GM18868 (cell line): ENCODE data around the gene ATP4B.

Source experiments
- ATAC-seq: cut with Tn5 transposase; IDR thresholded peaks from one replicate; pipeline ENCODE4 v1.9.1; 2021; ENCODE audit warnings: mild to moderate bottlenecking, moderate library complexity; ENCODE audit not compliant: unreplicated experiment

The ATP4B gene

DNA sequence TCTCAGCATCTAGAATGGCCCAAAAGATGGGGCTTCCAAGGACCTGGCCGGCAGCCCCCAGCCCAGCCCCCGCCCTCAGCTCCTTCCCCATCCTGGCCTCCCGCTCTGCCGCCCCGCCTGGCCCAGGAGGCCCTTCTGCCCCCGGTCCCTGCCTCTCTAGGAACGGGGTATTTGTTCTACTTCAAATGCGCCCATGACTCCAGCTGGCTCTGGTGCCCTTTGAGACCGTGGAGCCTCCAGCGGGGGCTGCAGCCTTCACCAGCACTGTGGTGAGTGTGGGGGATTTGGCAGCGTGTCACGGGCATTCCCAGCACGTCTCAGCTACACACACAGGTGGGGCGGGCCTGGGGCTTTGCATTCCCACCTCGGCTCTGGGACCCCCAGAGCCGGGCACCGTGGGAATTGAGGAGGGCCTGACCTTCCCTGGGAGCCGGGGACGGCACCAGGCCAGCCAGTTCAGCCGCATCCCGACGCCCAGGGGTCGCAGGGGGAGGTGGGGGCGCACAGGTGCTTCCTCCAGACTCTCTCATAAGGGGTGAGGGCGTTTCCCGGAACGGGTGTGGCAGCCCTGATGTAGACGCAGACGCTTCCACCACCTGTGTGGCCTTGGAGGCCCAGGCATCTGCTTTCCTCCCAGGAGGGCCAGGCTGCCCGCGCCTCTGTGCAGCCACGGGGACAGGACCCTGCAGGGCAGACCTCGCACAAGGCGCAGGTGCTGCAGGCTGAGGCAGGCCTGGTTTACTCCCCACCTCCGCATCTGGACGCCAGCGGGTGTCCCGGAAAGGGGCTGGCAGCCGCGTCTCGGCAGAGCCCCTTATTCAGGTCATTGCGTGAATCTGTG lies 947 bp downstream of the ATP4B start:
- ATAC-seq: no peak

DNA sequence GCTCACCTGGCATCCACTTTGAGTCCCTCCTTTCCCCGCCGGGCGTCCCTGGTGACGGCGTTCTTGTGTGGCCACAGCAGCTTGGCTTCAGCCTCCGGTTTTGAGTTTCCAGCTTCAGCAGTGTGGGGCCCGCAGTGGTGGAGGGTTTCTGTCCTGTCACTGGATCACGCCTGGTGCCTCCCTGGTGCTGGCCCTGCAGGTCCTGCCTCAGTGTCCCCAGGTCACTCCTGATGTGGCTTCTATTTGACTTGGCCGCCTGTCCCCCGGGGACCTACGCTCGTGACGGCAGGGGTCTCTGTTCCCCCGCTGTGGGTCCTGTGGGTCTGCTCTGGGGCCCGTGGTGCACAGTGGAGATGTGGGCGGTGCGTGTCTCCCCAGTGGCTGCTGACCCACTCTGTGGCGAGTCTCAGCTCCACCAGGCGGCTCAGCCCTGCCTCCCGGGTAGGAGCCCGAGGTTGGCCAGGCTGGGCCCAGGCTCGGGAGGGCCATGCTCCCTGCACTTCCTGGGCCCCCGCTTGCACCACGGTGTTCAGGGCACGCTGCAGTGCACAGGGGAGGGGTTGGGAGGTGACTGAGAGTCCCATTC lies 1.9 kb downstream of the ATP4B start:
- no peak for ATAC-seq

DNA sequence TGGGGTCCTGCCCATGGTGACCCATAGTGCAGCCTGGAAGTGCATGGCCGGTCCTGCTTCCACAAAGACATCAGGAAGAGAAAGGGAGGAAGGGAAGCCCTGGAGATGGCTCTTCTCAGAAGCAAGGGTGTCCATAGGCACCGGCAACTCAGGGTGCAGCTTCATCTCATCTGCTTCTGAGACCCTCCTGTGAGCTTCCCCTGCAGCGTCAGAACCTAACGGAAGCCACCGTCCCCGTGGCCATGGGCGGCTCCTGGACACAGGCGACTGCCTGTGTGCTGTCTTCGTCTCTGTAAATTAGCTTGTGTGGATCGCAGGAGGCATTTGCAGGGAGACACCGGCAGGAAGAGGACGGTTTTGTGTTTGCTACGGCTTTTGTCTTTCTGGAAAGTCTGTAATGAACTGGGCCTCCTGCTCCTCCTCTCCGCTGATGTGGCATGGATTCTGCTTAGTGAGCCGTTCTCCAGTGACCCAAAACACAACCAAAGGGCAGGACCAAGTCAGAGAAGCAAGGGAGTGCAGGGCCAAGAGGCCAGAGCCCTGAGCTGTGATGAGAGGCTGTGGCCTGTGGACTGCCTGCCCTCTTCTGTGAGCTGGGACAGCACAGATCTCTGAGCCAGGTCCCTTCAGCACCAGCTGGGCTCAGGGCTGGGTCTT lies 2.5 kb downstream of the ATP4B start:
- ATAC-seq: no peak

DNA sequence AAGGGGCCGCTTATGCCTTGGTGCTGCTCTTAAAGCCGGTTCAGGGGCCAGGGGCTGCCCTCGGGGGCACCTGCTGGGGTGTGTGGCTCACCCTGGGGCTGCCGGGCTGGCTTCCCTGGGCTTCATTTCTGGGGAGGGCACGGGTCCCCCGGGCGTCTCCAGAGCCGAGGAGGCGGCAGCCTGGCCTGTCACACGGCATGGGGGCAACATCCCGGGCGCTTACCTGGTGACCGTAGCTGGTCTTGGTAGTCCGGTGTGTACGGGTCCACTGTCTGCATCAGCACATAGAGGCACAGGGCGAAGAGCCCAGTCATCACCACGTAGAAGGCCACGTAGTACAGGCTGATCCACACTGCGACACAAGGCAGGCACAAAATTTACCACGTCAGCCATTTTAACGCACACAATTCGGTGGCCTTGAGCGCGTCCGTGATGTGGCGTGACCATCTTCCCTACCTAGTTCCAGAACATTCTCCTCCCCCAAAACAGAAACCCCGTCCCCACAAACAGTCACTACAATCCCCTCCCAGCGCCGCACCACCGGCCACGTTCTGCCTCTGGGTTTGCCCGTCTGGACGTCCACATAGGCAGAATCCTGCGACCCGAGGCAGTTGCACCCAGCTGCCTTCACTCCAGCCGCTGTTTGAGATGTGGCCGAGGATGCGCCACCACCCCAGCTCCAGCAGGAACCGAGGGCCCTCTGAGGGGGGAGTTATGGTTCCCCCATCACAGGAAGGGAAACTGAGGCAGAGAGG lies 3.2 kb downstream of the ATP4B start:
- no peak for ATAC-seq

DNA sequence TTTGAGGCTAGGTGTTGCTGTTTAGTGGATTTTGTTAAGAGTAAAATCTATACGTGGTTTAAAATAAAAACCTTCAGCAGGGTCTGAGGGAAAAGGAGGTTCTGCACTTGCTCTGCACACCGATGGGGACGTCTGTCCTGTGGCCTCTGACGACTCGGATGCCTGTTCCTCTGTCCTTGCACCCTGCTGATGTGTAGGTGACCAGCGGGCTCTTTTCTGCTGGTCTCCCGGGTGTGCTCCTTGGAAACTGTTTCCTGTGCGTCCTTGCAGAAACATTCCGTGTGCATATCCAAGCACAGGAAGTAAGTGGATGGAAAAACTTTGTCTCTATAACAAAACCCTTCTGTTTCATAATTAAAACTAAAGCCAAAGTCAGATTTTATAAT lies 3.8 kb downstream of the ATP4B start:
- no peak for ATAC-seq

DNA sequence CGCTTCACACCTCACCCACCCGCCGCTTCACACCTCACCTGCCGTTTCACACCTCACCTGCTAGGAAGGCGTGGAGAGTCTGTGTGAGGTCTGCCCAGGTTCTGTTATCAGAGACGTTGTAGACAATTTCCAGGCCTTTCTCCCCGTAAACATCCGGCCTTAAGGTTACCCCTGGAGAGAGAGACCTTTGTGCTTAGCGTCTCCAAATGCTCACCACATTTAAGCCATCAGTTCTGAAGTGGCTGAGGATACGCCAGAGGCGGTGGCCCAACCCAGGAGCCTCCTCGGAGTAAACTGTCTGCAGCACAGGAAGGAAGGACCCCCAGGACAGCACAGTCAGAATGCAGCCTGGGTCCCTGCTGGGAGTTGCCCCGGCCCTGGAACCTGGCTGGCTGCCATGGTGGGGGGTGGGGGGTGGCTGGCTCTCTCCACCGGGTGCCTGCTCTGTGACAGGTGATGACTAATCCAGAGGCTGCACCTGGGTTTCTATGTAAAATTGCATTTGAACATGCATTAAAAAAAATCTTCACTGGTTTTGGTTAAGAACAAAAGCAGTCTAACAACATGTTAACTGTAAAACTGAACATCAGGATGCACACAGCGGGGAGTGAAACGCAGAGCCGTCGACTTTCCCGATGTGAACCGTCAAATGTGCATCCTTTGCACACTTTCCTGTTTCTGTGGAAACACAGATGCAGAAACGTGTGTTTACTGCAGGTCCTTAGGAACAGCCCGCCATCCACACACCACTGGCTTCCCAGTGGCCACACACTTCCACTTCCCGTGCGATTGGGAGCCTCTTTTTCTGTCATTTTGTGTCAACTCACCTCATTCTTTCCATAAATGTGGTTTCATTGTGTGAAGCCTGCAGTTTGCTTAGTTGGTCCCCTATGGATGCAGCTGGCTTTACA lies 4.5 kb downstream of the ATP4B start:
- no peak for ATAC-seq

DNA sequence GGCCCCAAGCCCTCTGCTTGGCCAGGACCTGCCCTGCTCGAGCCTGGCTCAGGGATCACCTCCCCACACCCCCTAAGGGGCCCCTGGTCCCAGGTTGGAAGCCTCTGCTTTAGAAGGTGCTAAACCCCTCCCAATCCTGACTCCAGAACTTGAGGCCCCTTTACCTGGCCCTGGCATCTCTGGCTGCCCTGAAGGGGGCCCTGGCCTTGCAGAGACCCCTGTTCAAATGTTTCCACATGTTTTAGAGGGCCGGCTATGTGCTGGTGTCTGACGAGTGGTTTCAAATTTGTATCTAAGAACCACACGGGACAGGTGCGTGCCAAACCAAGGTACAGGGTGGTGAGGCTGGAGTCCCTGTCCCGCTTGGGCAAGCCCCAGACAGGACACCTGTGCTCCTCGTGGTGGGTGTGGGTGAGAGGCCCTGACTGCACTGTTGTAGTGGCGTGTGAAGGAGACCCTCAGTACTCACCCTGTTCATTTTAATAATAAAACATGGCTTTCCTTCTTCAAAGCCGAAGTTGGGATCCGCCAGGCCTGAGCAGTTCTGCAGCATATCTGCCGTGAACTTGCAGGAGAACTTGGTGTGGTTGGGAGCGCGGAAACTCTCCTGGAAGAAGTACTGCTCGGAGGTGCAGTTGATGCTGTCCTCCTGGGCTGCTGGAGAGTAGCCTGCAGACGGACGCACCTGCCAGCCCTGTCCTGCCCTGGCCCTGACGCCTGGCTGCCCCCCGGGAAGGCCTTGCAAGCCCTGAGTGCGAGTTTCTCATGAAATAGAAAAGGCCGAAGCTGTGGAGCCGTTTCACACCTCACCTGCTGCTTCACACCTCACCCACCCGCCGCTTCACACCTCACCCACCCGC lies 5.4 kb downstream of the ATP4B start:
- no peak for ATAC-seq

DNA sequence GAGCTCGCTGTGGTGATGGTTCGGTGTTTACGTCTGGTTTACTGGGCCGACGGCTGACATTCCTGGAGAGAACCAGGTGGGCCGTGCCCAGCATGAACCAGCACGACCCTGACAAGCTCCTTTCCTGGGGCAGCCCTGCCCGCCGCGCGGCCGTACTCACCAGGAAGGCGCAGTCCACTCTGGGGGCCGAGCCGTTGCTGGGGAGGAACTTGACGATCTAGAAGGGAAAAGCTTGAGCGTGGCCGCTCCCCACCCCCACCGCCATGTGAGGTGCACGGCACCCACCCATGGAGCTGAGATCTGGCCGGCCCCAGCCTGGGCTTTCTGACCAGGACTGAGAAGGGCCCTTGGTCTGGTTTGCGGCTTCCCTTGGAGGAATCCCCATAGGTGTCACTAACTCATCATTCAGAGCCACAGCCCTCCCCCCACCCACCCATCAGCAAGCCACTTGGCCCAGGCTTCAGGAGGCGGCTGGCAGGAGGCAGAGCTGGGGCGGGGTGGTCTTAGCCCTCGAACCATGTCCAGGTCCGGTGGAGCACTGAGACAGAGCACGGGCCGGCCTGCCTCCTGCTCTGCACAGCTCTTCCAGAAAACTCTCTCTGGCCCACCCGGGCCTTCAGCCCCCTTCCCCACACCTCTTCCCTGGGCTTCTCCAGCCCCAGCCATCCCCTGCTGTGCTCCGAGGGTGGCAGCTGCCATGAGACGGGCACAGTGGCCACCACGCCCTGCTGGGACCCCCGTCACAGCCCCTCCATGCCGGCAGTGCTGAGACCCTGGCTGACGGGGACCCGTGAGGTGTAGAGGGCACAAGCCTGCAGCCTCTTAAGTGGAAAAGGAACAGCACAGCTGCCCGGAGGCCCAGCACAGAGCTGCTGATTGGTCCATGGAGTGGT lies 6.2 kb downstream of the ATP4B start:
- no peak for ATAC-seq

DNA sequence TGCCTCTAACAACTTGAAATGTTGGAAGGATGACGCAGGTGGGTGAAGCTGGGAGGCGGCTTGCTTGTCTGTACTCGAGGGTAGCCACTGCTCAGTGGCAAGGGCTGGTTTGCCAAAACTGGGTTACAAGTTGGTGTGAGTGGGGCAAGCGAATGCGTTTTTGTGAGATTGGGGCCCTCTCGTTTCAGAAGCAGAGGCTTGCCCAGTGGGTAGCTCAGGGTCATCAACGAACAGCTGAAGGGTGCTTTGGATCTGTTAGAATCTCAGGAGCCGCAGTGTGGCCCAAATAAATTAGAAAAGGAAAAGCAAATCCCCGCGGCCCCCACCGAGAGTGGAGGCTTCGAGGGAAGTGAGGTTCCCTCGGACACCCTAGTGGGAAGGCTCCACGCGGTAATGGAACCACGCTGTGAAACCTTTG lies 7.3 kb downstream of the ATP4B start:
- no peak for ATAC-seq

DNA sequence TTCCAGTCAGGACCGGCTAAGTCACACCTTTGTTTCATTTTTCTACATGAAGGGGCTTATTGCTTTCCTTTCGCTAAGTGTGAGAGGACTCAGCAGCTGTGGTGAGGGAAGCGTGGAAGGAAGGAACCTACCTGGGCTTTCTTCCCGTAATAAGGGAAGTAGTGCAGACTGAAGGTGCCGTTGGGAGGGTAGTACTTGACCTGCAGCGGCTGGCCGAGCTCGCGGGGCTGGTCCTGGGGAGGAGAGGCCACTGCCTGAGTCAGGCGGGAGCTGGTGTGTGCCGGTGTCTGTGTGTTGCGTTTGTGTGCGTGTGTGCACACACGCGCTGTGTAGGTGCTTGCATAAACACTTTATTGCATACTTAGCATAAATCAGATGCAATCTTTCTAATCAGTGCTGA lies 7.7 kb downstream of the ATP4B start:
- ATAC-seq: no peak

DNA sequence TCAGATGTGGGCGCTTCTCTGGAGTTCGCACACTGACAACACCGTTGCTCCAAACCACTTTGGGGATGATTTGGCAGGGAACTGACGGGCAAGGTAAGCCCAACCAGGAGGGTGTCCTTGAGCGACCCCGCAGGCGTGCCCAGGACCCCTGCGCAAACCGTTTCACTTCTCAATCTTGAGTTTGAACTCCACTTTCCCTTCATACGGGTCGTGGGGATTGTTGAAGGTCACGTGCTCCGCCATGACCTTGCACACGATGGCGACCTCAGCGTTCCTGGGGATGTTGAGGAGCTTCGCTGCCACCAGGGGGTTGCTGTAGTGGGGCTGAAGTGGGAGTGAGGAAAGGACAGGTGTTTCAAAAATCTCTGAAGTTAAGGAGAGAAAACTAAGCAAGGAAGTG lies 8.8 kb downstream of the ATP4B start:
- ATAC-seq: no peak

DNA sequence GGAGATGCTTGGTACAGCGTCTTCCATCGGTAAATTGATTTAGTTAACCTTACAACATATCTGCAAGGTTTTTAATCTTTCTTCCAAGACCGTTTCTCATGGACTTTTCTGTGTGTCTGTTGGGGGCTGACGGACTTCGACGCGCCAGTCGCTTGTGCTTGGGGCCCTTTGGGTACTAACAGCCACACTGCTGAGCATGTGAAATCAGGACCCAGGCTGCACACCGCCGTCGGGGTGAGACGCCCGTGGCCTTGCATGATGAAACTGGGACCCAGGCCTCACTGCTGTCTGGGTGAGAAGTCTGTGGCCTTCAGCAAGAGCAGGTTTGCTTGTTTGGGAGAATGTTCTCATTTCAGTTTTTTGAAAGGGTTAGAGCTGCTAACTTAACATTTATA lies 9.8 kb downstream of the ATP4B start:
- no peak for ATAC-seq

DNA sequence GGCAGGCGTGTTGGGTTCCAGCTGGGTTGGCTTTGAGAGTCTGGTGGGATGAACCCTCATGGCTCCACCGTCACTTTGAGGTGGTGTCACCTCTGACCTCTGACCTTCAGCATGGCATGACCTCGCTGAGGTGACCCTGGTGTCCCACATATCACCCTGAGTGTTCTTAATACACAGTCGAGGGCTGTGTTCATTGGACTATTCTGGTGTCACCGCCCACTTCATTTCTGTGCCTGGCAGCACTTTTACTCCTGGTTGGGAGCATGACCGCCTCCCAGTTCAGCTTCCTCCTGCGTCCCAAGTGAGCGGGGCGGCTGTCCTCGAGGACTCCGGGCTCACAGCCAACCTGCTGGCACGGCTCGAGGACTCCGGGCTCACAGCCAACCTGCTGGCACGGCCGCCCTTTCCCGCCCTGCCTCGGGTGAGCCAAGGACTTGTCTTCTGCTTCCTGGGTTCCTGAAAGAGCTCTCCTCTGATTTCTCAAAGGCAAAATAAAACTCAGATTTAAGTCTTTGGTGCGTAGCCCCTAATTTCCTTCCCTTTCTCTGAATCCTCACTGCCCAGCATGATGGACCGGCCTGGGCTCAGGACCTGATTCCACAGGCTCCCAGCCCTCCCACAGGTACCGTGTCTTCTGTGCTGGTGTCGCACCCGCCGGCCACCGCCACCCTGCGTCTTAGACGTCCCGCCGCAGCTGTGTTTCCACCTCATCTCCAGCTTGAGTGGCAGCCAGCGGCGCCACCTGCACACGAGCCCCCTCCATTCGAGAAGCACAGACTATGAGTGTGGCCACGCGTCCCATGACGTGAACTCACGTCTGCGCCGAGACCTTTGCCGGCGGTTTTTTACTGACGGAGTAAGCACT lies 10.4 kb downstream of the ATP4B start:
- ATAC-seq: no peak

DNA sequence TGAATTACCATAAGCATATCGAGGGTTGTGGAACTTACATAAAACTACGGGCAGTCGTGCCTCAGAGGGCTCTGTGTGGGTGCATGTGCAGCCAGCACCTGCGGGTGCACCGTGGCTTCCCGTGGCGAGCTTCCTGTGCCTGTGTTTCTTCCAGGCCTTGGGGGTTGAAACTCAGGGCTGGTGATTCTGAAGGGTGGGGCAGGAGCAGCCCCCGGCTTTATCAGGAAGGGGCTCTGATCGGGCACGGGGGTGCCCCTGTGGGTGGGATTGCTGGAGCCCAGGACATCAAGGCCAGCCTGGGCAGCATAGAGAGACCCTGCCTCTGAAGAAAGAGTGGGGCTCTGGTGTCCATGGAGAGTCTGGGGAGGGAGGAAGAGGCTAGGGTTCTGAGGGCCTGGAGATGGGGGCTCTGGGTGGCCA lies 11.1 kb downstream of the ATP4B start:
- no peak for ATAC-seq

DNA sequence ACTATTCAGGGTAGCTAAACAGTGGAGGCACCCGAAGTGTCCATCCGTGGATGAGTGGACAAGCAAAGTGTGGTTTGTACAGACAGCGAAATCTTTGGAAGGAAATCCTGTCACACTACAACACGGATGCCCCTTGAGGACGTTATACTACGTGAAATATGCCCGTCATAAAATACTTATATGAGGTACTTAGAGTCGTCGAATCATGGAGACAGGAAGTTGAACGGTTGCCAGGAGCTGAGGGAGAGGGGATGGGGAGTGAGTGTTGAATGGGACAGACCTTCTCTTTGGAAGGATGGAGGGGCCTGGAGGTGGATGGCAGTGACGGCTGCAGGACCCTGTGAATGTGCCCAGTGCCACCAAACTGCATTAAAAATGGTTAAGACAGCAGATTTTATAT lies 11.6 kb downstream of the ATP4B start:
- ATAC-seq: no peak

DNA sequence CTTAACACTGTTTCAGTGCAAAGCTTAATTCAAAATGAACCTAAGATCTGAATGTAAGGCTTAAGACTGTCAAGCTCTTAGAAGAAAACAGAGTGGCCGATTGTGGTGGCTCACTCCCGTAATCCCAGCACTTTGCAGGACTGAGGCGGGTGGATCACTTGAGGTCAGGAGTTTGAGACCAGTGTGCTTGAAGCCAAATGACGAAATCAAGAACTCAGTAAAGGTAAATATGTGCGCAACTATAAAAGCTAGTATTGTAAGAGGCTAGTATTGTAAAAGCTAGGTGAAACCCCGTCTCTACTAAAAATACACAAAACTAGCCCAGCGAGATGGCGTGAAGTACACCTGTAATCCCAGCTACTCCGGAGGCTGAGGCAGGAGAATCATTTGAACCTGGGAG lies 12.7 kb downstream of the ATP4B start:
- ATAC-seq: no peak

DNA sequence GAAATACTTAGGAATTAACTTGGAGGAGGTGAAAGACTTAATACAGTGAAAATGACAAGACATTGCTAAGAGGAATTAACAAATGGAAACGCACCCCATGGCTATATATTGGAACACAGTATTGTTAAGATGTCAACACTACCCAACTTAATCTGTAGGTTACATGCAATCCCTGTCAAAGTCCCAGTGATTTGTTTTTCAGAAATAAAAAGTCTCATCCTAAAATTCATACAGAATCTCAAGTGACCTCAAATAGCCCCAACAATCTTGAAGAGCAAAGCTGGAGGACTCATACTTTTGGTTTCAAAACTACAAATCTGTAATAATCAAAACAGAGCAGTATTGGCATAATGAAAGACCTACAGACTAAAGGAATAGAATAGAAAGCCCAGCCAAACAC lies 13.2 kb downstream of the ATP4B start:
- ATAC-seq: no peak

DNA sequence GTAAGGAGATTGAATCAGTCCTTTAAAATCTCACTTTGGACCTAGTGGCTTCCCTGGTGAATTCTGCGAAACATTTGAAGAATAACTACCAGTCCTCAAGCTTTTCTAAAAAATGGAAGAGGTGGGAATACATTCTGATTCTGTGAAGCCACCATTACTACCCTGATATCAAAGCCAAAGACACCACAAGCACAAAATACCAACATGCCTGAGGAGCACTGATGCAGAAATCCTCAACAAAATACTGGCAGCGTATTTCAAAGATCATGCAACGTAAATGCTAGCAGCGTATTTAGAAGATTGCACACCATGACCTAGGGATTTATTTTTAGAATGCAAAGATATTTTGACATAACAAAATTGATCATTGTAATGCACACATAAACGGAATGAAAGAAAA lies 14.4 kb downstream of the ATP4B start:
- ATAC-seq: no peak
